ENCODE measurements around the gene HIVEP3. TPM values are rescaled to one million over a fixed set of nuclear protein-coding genes. Genes with fewer than 3 reads are reported as not detected.

Gene HIVEP3
- total RNA-seq, 2 donors from 2014 or later, result 0.13 to 0.99 TPM

DNA sequence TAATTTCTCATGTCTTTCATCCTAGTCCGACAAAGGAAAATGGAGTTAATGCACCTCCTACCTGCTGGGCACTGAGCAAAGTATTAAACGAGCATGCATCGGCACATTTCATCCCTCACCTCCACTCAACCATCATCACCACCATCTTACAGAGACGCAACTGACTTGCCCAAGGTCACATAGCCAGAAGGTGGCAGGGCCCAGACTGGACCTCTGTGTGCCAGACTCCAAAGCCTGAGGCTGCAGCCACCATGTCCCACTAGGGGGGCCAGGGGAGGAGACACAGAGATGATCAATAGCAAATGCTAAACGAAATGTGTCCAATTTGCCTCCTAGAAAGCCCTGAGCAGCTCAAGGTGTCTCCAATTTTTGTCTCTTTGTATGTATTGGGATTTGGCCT is 270.5 kb downstream of the HIVEP3 start:
- H3K4me1 Mint-ChIP-seq, result peaks cover 3% of the 10 kb centered on the region
- no peaks in the 10 kb centered on the region for H3K9me3 Mint-ChIP-seq
- TF ChIP-seq, protein P1, sequence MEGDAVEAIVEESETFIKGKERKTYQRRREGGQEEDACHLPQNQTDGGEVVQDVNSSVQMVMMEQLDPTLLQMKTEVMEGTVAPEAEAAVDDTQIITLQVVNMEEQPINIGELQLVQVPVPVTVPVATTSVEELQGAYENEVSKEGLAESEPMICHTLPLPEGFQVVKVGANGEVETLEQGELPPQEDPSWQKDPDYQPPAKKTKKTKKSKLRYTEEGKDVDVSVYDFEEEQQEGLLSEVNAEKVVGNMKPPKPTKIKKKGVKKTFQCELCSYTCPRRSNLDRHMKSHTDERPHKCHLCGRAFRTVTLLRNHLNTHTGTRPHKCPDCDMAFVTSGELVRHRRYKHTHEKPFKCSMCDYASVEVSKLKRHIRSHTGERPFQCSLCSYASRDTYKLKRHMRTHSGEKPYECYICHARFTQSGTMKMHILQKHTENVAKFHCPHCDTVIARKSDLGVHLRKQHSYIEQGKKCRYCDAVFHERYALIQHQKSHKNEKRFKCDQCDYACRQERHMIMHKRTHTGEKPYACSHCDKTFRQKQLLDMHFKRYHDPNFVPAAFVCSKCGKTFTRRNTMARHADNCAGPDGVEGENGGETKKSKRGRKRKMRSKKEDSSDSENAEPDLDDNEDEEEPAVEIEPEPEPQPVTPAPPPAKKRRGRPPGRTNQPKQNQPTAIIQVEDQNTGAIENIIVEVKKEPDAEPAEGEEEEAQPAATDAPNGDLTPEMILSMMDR (conservative IDR thresholded peaks at IDR 0.05), result no peak

GRCh38 chr1:41647221-41648135 is 271.2 kb downstream of the HIVEP3 start:
- Histone ChIP-seq H3K9ac (ENCODE audit: extremely low read depth, low read length, poor library complexity, severe bottlenecking) (no peak overlapping the region), H3K4me1 (ENCODE audit: control insufficient read depth, insufficient read depth, low read length) (no peaks in the 10 kb centered on the region), H3K4me3 (ENCODE audit: low read length) (no peak overlapping the region), H3K9me3 (ENCODE audit: control insufficient read depth, low read length) (no peaks in the 10 kb centered on the region), H3K36me3 (ENCODE audit: control insufficient read depth, insufficient read depth, low read length) (no peaks in the 10 kb centered on the region), H3K27ac (ENCODE audit: low read depth, low read length) (no peak overlapping the region), H3K27me3 (ENCODE audit: control insufficient read depth, insufficient read depth, low read length, poor library complexity, severe bottlenecking) (no peaks in the 10 kb centered on the region)
- Mint-ChIP-seq H3K4me1 (peaks cover 3% of the 10 kb centered on the region), H3K27me3 (ENCODE audit: insufficient read depth) (no peaks in the 10 kb centered on the region), H3K36me3 (ENCODE audit: low read depth) (no peaks in the 10 kb centered on the region), H3K9me3 (no peaks in the 10 kb centered on the region), H3K4me3 (no peak overlapping the region), H3K27ac (no peak overlapping the region)
- 93 to 100% methylated on average over 1 to 4 of the region's 4 CpGs for WGBS, 2 experiments (ENCODE audit: insufficient coverage in 1 of 2, insufficient read length in 1 of 2)
- TF ChIP-seq, protein P1 (conservative IDR thresholded peaks at IDR 0.05), result no peak
- peak; percentile 34 for DNase-seq

More for the DNA sequence above, 270.5 kb downstream of the HIVEP3 start:
- Histone ChIP-seq H3K9me3 (ENCODE audit: control insufficient read depth, low read length) (no peaks in the 10 kb centered on the region), H3K4me3 (ENCODE audit: low read length) (no peak overlapping the region), H3K27ac (ENCODE audit: low read depth, low read length) (no peak overlapping the region), H3K27me3 (ENCODE audit: control insufficient read depth, insufficient read depth, low read length, poor library complexity, severe bottlenecking) (no peaks in the 10 kb centered on the region), H3K9ac (ENCODE audit: extremely low read depth, low read length, poor library complexity, severe bottlenecking) (no peak overlapping the region), H3K36me3 (ENCODE audit: control insufficient read depth, insufficient read depth, low read length) (no peaks in the 10 kb centered on the region), H3K4me1 (ENCODE audit: control insufficient read depth, insufficient read depth, low read length) (no peaks in the 10 kb centered on the region)
- Mint-ChIP-seq H3K27ac (no peak overlapping the region), H3K36me3 (ENCODE audit: low read depth) (no peaks in the 10 kb centered on the region), H3K4me3 (no peak overlapping the region), H3K27me3 (ENCODE audit: insufficient read depth) (no peaks in the 10 kb centered on the region)
- peak; percentile 7 for DNase-seq
- WGBS, 2 experiments (ENCODE audit: insufficient coverage in 1 of 2, insufficient read length in 1 of 2), result 93 to 94% methylated on average over 2 to 5 of the region's 5 CpGs

DNA sequence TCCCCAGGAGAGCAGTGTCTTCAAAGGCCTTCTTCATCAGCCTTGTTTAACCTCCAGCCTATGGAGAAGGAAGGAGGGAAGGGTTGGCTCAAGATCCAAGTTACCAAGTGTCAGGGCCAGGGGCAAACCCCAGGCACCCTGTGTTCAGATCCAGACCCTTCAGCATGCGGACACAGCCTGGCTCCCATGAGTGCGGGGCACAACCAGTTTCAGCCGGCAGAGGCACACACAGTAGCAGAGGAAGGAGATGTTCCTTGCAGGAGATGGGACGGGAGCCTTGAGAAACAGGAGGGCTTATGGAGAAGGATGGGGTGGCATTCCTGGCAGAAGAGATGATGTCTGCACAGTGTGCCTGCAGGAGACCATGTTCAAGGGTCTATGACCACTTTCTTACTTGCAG is 272.5 kb downstream of the HIVEP3 start:
- WGBS, 2 experiments (ENCODE audit: insufficient coverage in 1 of 2, insufficient read length in 1 of 2), result 95% methylated on average over 4 of the region's 4 CpGs; no CpG with 5 or more reads in 1 of the 2 experiments
- Mint-ChIP-seq H3K27me3 (ENCODE audit: insufficient read depth) (no peaks in the 10 kb centered on the region), H3K4me3 (no peak overlapping the region), H3K9me3 (no peaks in the 10 kb centered on the region), H3K36me3 (ENCODE audit: low read depth) (no peaks in the 10 kb centered on the region), H3K27ac (no peak overlapping the region), H3K4me1 (peaks cover 3% of the 10 kb centered on the region)
- no peaks in the 10 kb centered on the region for H3K36me3 ChIP-seq (ENCODE audit: control insufficient read depth, insufficient read depth, low read length)
- H3K4me3 ChIP-seq (ENCODE audit: low read length), result no peak overlapping the region
- H3K9me3 ChIP-seq (ENCODE audit: control insufficient read depth, low read length), result no peaks in the 10 kb centered on the region
- H3K9ac ChIP-seq (ENCODE audit: extremely low read depth, low read length, poor library complexity, severe bottlenecking), result no peak overlapping the region
- TF ChIP-seq, protein P1 (conservative IDR thresholded peaks at IDR 0.05), result no peak
- peak; percentile 6 for DNase-seq
- no peaks in the 10 kb centered on the region for H3K4me1 ChIP-seq (ENCODE audit: control insufficient read depth, insufficient read depth, low read length)
- H3K27me3 ChIP-seq (ENCODE audit: control insufficient read depth, insufficient read depth, low read length, poor library complexity, severe bottlenecking), result no peaks in the 10 kb centered on the region
- no peak overlapping the region for H3K27ac ChIP-seq (ENCODE audit: low read depth, low read length)
